ENCODE data around the gene FUOM. TPM values are rescaled to one million over a fixed set of nuclear protein-coding genes. Genes with fewer than 3 reads are reported as not detected.

Gene FUOM
- total RNA-seq, 1 experiment from 2014 or later: 41.8 TPM

DNA sequence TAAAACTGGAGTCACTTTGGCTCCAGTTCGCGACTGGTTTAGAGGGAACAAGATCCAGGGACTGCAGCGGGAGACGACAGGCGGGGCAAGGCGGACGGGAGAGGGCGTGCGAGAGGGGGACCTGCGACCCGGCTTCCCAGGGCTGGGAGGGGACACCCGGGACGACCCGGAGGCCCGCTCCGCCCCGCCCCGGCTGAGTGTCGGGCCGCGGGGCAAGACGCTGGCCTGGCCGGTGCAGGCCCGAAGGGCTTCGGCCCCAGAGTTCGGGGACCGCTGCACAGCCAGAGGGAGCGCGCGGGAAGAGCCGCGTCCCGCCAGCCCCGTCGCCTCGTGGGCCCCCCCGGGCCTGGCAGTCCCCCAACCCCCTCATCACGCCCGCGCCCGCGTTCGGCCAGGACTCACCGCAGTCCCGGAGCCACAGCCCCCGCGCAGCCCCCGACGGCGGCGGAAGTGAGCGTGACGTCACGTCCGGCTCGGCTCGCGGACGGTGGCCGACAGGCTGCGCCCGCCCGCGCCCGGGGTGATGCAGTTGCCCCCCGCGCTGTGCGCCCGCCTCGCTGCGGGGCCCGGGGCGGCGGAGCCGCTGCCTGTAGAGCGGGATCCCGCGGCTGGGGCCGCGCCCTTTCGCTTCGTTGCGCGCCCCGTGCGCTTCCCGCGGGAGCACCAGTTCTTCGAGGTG, 49.3 kb downstream of the FUOM start, which contains the start of the genes TUBGCP2 and ZNF511:
Gene TUBGCP2 (minus strand): TSS at position 452 of the 679 bp plus-strand sequence. CDS start 5,931 bp downstream, outside the sequence.
Gene ZNF511 (plus strand): TSS at position 494 of the 679 bp plus-strand sequence. CDS start 30 bp downstream, at position 524.
- no CpG with 5 or more reads among the region's 89 CpGs for WGBS (ENCODE audit: extremely low coverage, insufficient read length, low lambda C conversion rate)
- H2BK5ac ChIP-seq (ENCODE audit: insufficient read length, low read length): no peak within 1 kb of the TSS
- peaks cover 12% of the 10 kb centered on the region for H3K79me1 ChIP-seq (ENCODE audit: insufficient read depth, low read depth, low read length, poor library complexity, severe bottlenecking)
- peaks cover 4 to 34% (median 19%) of the 10 kb centered on the region in 3 experiments for H3K36me3 Mint-ChIP-seq (ENCODE audit: insufficient read depth in 1 of 3, low read depth in 3 of 3)
- peak within 1 kb of the TSS; percentile 93 to 97 for H3K4me3 Mint-ChIP-seq
- peaks cover 11 to 14% of the 10 kb centered on the region in 2 experiments for H3K4me1 Mint-ChIP-seq
- no peak within 1 kb of the TSS for H3K4ac ChIP-seq (ENCODE audit: low read depth, low read length)
- H3K56ac ChIP-seq (ENCODE audit: insufficient read length, low read depth, low read length): no peak within 1 kb of the TSS
- H4K20me1 ChIP-seq (ENCODE audit: control insufficient read depth, insufficient read depth, insufficient read length): no peaks in the 10 kb centered on the region
- peaks cover 9% of the 10 kb centered on the region for H3K23me2 ChIP-seq (ENCODE audit: insufficient read length, low read depth, low read length, poor library complexity, severe bottlenecking)
- H3K9me3 ChIP-seq (ENCODE audit: control insufficient read depth, low read depth, low read length): no peaks in the 10 kb centered on the region
- H3K27me3 Mint-ChIP-seq (ENCODE audit: low read depth): no peaks in the 10 kb centered on the region
- no peak within 1 kb of the TSS for H2BK20ac ChIP-seq (ENCODE audit: low read depth, low read length, poor library complexity, severe bottlenecking)
- H3K9me3 Mint-ChIP-seq: no peaks in the 10 kb centered on the region; a peak in 3 of 5 replicates
- no peak within 1 kb of the TSS for H2BK12ac ChIP-seq (ENCODE audit: insufficient read length, low read depth, low read length)
- H2AK5ac ChIP-seq (ENCODE audit: insufficient read length, low read length): no peak within 1 kb of the TSS
- H3K27me3 ChIP-seq (ENCODE audit: insufficient read depth, low read length): no peaks in the 10 kb centered on the region
- H2BK15ac ChIP-seq (ENCODE audit: low read depth, low read length): no peak within 1 kb of the TSS
- peak within 1 kb of the TSS; percentile 42 for H3K9ac ChIP-seq (ENCODE audit: extremely low read depth, insufficient read length, low read length)
- H2AFZ ChIP-seq (ENCODE audit: low read length): no peak within 1 kb of the TSS
- no peak within 1 kb of the TSS for H3K27ac ChIP-seq (ENCODE audit: insufficient read length, low read depth, low read length)
- H3K4me2 ChIP-seq (ENCODE audit: insufficient read depth, insufficient read length, low read length): peak within 1 kb of the TSS; percentile 91
- no peak within 1 kb of the TSS for H3T11ph ChIP-seq (ENCODE audit: low read length)
- H3K4me1 ChIP-seq (ENCODE audit: insufficient read depth, low read length): no peaks in the 10 kb centered on the region
- H4K8ac ChIP-seq (replicated peaks; ENCODE audit: insufficient read length, low read depth, low read length): no peak within 1 kb of the TSS
- TF ChIP-seq, protein P1, sequence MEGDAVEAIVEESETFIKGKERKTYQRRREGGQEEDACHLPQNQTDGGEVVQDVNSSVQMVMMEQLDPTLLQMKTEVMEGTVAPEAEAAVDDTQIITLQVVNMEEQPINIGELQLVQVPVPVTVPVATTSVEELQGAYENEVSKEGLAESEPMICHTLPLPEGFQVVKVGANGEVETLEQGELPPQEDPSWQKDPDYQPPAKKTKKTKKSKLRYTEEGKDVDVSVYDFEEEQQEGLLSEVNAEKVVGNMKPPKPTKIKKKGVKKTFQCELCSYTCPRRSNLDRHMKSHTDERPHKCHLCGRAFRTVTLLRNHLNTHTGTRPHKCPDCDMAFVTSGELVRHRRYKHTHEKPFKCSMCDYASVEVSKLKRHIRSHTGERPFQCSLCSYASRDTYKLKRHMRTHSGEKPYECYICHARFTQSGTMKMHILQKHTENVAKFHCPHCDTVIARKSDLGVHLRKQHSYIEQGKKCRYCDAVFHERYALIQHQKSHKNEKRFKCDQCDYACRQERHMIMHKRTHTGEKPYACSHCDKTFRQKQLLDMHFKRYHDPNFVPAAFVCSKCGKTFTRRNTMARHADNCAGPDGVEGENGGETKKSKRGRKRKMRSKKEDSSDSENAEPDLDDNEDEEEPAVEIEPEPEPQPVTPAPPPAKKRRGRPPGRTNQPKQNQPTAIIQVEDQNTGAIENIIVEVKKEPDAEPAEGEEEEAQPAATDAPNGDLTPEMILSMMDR (conservative IDR thresholded peaks at IDR 0.05): no peak
- peak within 1 kb of the TSS; percentile 90; the same call in 1 of the 2 replicates for H3K14ac ChIP-seq (ENCODE audit: insufficient read depth, low read length)
- H4K5ac ChIP-seq (ENCODE audit: insufficient read length, low read depth, low read length): no peak within 1 kb of the TSS
- DNase-seq: peak; percentile 85
- no peak within 1 kb of the TSS for H4K91ac ChIP-seq (ENCODE audit: insufficient read length, low read depth, low read length)
- peaks cover 9% of the 10 kb centered on the region; the same call in 1 of the 2 replicates for H3K79me2 ChIP-seq (ENCODE audit: insufficient read depth, low read length)
- H3K18ac ChIP-seq (ENCODE audit: insufficient read length, low read depth, low read length): peak within 1 kb of the TSS; percentile 78
- H2BK120ac ChIP-seq (ENCODE audit: low read depth, low read length, poor library complexity, severe bottlenecking): no peak within 1 kb of the TSS
- H3K23ac ChIP-seq (ENCODE audit: insufficient read length, low read depth, low read length): no peak within 1 kb of the TSS
- peak within 1 kb of the TSS; percentile 67 to 98 (median 96); a peak in 6 of 7 replicates for H3K27ac Mint-ChIP-seq
